Natural killer cell (primary cell): Measurements from ENCODE around the gene PIBF1. TPM values are rescaled to one million over a fixed set of nuclear protein-coding genes. Genes with fewer than 3 reads are reported as not detected.

Source experiments
- ATAC-seq, 3 donors: fragments of 150-1000 bp in 2 of 3; fragments of 200-7000 bp in 1 of 3; cut with Tn5 transposase; 1 replicate in 1 of 3; 2 replicates in 2 of 3; pipeline ENCODE4 v1.10.0; 2021; ENCODE audit warnings: mild to moderate bottlenecking in 2 of 3, moderate library complexity in 2 of 3
- DNase-seq, 2 donors: peaks; one replicate each; pipeline versions ENCODE4 v3.0.0 to v3.0.0-alpha.2; 2013 to 2021; ENCODE audit warnings: mixed read lengths in 1 of 2
- H3K27ac ChIP-seq: one replicate; pipeline ENCODE4 v1.5.1; 2013; ENCODE audit warnings: mild to moderate bottlenecking, low read length
- H3K27me3 ChIP-seq: one replicate; pipeline ENCODE4 v1.6.1; 2013; ENCODE audit warnings: low read length; ENCODE audit not compliant: control insufficient read depth, insufficient read depth
- H3K36me3 ChIP-seq: one replicate; pipeline ENCODE4 v1.6.1; 2013; ENCODE audit warnings: low read length; ENCODE audit not compliant: control insufficient read depth, insufficient read depth
- H3K4me1 ChIP-seq: one replicate; pipeline ENCODE4 v1.6.1; 2013; ENCODE audit warnings: low read length; ENCODE audit not compliant: control insufficient read depth, insufficient read depth
- H3K4me3 ChIP-seq: one replicate; pipeline ENCODE4 v1.5.1; 2013; ENCODE audit warnings: low read length
- H3K9me3 ChIP-seq: one replicate; pipeline ENCODE4 v1.6.1; 2013; ENCODE audit warnings: low read length; ENCODE audit not compliant: control insufficient read depth, insufficient read depth
- H3K27ac Mint-ChIP-seq, 2 donors: one replicate each; pipeline ENCODE4 v1.8.0; 2022; ENCODE audit warnings: mild to moderate bottlenecking in 2 of 2, mixed read lengths in 2 of 2, moderate library complexity in 1 of 2
- H3K27me3 Mint-ChIP-seq, 2 donors: one replicate each; pipeline ENCODE4 v1.8.0; 2022; ENCODE audit warnings: low read depth in 2 of 2, mixed read lengths in 2 of 2
- H3K36me3 Mint-ChIP-seq: one replicate; pipeline ENCODE4 v1.8.0; 2022; ENCODE audit warnings: mixed read lengths
- H3K4me1 Mint-ChIP-seq, 2 donors: one replicate each; pipeline ENCODE4 v1.8.0; 2022; ENCODE audit warnings: mixed read lengths in 2 of 2
- H3K4me3 Mint-ChIP-seq: one replicate; pipeline ENCODE4 v1.8.0; 2022; ENCODE audit warnings: mild to moderate bottlenecking, moderate library complexity, mixed read lengths
- H3K9me3 Mint-ChIP-seq, 2 donors: one replicate each; pipeline ENCODE4 v1.8.0; 2022; ENCODE audit warnings: mixed read lengths in 2 of 2
- CTCF ChIP-seq: fragments of 200-600 bp; IDR thresholded peaks from one replicate; pipeline ENCODE4 v1.8.0; 2022; ENCODE audit warnings: antibody characterized with exemption
- WGBS: methylation state at CpG from one replicate; pipeline ENCODE4 v1.1.7; 2013; ENCODE audit warnings: missing lambda C conversion rate; ENCODE audit not compliant: insufficient coverage; 5-methylcytosine and 5-hydroxymethylcytosine counted together
- intact Hi-C: fragments of 100-400 bp; cut with micrococcal nuclease; formaldehyde crosslinking; loops from one replicate; pipeline ENCODE4 v1.14.2; 2022
- total RNA-seq, 4 donors: library from RNA; stranded (reverse); fragments of 120-200 nt in 1 of 4; gene quantifications; one replicate each; pipeline versions ENCODE4 v1.2.3 to v1.2.4, GENCODE V29; 2013 to 2022

The PIBF1 gene
- total RNA-seq, 3 donors from 2014 or later (not counting 1 experiment from before 2014, with no cell fraction given): 21.9 to 37.8 (median 27.8) TPM

DNA sequence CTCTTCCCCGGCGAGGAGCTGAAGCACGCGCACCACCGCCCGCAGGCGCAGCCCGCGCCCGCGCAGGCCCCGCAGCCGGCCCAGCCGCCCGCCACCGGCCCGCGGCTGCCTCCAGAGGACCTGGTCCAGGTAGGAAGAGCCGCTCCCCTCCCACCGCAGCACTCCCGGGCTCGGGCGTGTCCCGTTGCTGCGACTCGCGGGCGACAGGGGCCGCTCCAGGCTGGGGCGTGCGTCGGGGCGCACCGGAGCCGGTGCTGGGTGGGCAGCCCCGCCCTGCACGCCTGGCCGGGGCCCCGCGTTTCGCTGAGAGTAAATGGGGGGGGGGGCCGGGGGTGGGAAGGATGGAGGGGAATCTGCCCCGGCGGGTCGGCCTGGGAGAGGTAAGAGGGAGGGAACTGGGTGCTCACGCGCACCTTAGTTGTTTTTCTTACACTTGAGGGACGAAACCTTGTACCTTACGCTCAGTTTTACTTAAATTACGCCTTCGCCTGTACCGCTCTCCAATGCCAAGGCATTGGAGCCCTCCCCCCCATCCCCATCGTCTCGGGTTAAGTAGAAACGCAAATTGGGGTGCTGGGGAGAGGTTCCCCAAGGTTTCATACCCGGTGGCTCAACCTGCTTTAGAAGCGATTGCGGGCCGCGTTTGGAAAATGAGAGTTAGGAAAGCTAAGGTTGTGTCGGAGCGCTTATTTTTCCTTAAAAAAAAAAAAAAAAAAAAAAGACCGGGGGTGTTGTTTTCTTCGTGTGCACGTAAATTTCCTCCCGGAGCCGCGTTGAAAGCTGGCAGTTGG is 277.7 kb downstream of the PIBF1 start:
- peak overlapping the region; percentile 70 for H3K4me3 Mint-ChIP-seq
- TF ChIP-seq CTCF: no peak
- Histone ChIP-seq H3K36me3 (no peaks in the 10 kb centered on the region), H3K27ac (no peak overlapping the region), H3K4me3 (peak overlapping the region; percentile 25), H3K9me3 (no peaks in the 10 kb centered on the region), H3K4me1 (peaks cover 13% of the 10 kb centered on the region), H3K27me3 (peaks cover 31% of the 10 kb centered on the region)
- peak in 1 of 2 donors; percentile 28 for DNase-seq
- intact Hi-C loops: no loop called here
- WGBS: 1% methylated on average over 66 of the region's 68 CpGs
- H3K27ac Mint-ChIP-seq: no peak overlapping the region
- H3K27me3 Mint-ChIP-seq: peaks cover 52 to 72% of the 10 kb centered on the region in 2 donors
- peak in 2 of 3 donors; percentile 17 to 18 for ATAC-seq
- H3K4me1 Mint-ChIP-seq: peaks cover 19 to 20% of the 10 kb centered on the region in 2 donors
- H3K9me3 Mint-ChIP-seq: no peaks in the 10 kb centered on the region
- no peaks in the 10 kb centered on the region for H3K36me3 Mint-ChIP-seq

GRCh38 chr13:73060251-73061160 is 278.6 kb downstream of the PIBF1 start:
- peaks cover 19 to 20% of the 10 kb centered on the region in 2 donors for H3K4me1 Mint-ChIP-seq
- DNase-seq: no peak
- no peak overlapping the region for H3K27ac Mint-ChIP-seq
- no peak for ATAC-seq
- 21% methylated on average over 25 of the region's 26 CpGs for WGBS
- Histone ChIP-seq H3K36me3 (no peaks in the 10 kb centered on the region), H3K27ac (no peak overlapping the region), H3K4me1 (peaks cover 13% of the 10 kb centered on the region), H3K4me3 (no peak overlapping the region), H3K9me3 (no peaks in the 10 kb centered on the region), H3K27me3 (peaks cover 31% of the 10 kb centered on the region)
- no peak for TF ChIP-seq CTCF
- H3K36me3 Mint-ChIP-seq: no peaks in the 10 kb centered on the region
- H3K27me3 Mint-ChIP-seq: peaks cover 47 to 70% of the 10 kb centered on the region in 2 donors
- no peaks in the 10 kb centered on the region for H3K9me3 Mint-ChIP-seq
- intact Hi-C loops: no loop called here
- peak overlapping the region; percentile 70 for H3K4me3 Mint-ChIP-seq

GRCh38 chr13:73061473-73061872 is 279.5 kb downstream of the PIBF1 start:
- Histone ChIP-seq H3K36me3 (no peaks in the 10 kb centered on the region), H3K27me3 (peaks cover 25% of the 10 kb centered on the region), H3K4me1 (peaks cover 13% of the 10 kb centered on the region), H3K4me3 (no peak overlapping the region), H3K9me3 (no peaks in the 10 kb centered on the region), H3K27ac (no peak overlapping the region)
- Mint-ChIP-seq H3K27ac (no peak overlapping the region), H3K9me3 (no peaks in the 10 kb centered on the region), H3K4me1 (peaks cover 19 to 20% of the 10 kb centered on the region in 2 donors), H3K27me3 (peaks cover 39 to 60% of the 10 kb centered on the region in 2 donors), H3K4me3 (no peak overlapping the region), H3K36me3 (no peaks in the 10 kb centered on the region)
- intact Hi-C loops: no loop called here
- no peak for ATAC-seq
- 94% methylated on average over 6 of the region's 6 CpGs for WGBS
- no peak for DNase-seq
- no peak for TF ChIP-seq CTCF
